Erythroblast (primary cell): ENCODE results near the gene MLANA.

Experiments used
- GATA1 ChIP-seq: IDR thresholded peaks from 2 replicates; pipeline ENCODE4 v1.6.1; 2011; ENCODE audit warnings: low read depth, mild to moderate bottlenecking, control low read depth, low read length, moderate library complexity
- POLR2A ChIP-seq: IDR thresholded peaks from 2 replicates; pipeline ENCODE4 v1.6.1; 2011; ENCODE audit warnings: mild to moderate bottlenecking, low read length

DNA sequence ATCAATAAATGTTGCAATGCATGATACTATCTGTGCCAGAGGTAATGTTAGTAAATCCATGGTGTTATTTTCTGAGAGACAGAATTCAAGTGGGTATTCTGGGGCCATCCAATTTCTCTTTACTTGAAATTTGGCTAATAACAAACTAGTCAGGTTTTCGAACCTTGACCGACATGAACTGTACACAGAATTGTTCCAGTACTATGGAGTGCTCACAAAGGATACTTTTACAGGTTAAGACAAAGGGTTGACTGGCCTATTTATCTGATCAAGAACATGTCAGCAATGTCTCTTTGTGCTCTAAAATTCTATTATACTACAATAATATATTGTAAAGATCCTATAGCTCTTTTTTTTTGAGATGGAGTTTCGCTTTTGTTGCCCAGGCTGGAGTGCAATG is 18.2 kb downstream of the MLANA start:
- TF ChIP-seq POLR2A (no peak), GATA1 (no peak)
